Cardiac septum (tissue), 1 donor: Measurements from ENCODE around the gene TTI1. TPM values are rescaled to one million over a fixed set of nuclear protein-coding genes. Genes with fewer than 3 reads are reported as not detected.
A peak's percentile ranks its signal among the peaks of the same experiment; 100 is the strongest.

Source experiments
- DNase-seq: peaks from one replicate; pipeline ENCODE4 v3.0.0-alpha.2; 2020; ENCODE audit warnings: low spot score
- intact Hi-C: fragments of 100-400 bp; cut with DNase I; formaldehyde crosslinking; loops from one replicate; pipeline ENCODE4 v1.14.0; 2022
- total RNA-seq: library from RNA; stranded (reverse); fragmentation: NEBNext Ultra II Directional; extraction: Animal tissue kit (Norgen Biotek cat#: 25700); gene quantifications from one replicate; pipeline ENCODE4 v1.2.1, GENCODE V29; 2021
- donor health status: DM: no; HTN: no; CAD: no.

TTI1 gene
- total RNA-seq, 1 donor from 2014 or later, result 11.4 TPM

- peak; percentile 90 for DNase-seq
- intact Hi-C loops, result loop anchor here (1.0 to 5.0 kb wide), 2 partner anchors 165 to 265 kb away; no protein-coding TSS in a partner anchor
Measured at GRCh38 chr20:38057351-38057972, 24.2 kb upstream of the TTI1 start.

DNA sequence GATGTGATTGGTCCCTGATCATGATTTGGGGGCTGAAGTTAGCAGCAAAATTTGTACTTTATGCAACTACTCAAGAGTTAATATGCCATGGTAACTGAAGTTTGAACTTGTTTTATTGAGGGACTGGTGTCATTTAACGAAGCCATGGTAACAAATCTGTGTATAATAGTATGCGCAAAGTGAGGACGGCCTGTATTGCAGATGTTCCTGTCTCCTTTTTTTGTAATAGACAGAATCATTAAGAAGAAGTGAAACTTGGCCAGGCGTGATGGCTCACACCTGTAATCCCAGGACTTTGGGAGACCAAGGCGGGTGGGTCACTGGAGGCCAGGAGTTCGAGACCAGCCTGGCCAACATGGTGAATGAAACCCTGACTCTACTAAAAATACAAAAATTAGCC, 22.6 kb upstream of the TTI1 start:
- DNase-seq, result no peak
- intact Hi-C loops, result loop anchor here (5.0 kb wide), 1 partner anchor 266 kb away; no protein-coding TSS in a partner anchor

GRCh38 chr20:38055294-38055693, 22.0 kb upstream of the TTI1 start:
- intact Hi-C loops, result loop anchor here (5.0 kb wide), 1 partner anchor 267 kb away; no protein-coding TSS in a partner anchor
- DNase-seq, result no peak

- intact Hi-C loops, result loop anchor here (5.0 kb wide), 1 partner anchor 268 kb away; no protein-coding TSS in a partner anchor
Measured at GRCh38 chr20:38054647-38055046, 21.4 kb upstream of the TTI1 start.

GRCh38 chr20:38052870-38053269, 19.6 kb upstream of the TTI1 start:
- DNase-seq, result no peak
- intact Hi-C loops, result no loop called here

More at GRCh38 chr20:38054647-38055046, 21.4 kb upstream of the TTI1 start:
- no peak for DNase-seq

- DNase-seq, result no peak
- intact Hi-C loops, result no loop called here
Measured at GRCh38 chr20:38050686-38051085, 17.4 kb upstream of the TTI1 start.

GRCh38 chr20:38049800-38050199, 16.5 kb upstream of the TTI1 start:
- DNase-seq, result no peak
- intact Hi-C loops, result no loop called here

DNA sequence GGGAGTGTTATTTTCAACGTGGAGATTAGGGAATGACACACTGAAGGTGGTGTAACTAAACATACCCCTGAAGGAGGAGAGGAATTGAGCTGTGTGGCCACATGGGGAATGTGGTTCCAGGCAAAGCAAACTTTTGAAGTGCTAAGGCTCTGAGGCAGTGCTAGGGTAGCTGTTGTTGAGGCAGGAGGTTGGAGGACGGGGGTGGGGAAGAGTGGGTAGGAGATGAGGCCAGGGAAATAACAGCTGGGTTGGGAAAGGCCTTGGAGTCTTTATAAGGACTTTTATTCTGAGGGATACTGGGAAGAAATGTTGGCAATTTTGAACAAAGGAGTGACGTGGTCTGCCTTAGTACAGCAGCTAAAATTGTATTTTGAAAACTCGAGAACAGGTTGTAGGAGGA, 13.3 kb upstream of the TTI1 start:
- intact Hi-C loops, result no loop called here
- DNase-seq, result no peak

DNA sequence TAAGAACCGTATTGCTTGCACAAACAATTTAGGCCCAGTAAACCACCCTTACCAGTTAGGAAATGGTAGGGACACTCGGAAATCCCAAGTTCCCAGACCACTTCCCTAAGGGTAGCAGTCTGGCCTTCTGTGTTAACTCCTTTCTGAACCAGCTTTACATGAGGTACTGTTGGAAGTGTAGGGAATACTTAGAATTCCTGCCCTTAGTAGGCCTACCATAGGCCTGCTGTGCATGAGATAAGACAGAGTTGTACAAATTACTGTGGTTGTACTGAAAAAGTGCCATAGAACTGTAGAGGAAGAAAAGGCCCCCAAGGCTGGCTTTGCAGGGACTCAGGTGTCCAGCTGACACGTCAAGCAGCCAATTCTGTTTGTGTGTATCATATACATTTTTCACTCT, 11.4 kb upstream of the TTI1 start:
- intact Hi-C loops, result no loop called here
- no peak for DNase-seq

DNA sequence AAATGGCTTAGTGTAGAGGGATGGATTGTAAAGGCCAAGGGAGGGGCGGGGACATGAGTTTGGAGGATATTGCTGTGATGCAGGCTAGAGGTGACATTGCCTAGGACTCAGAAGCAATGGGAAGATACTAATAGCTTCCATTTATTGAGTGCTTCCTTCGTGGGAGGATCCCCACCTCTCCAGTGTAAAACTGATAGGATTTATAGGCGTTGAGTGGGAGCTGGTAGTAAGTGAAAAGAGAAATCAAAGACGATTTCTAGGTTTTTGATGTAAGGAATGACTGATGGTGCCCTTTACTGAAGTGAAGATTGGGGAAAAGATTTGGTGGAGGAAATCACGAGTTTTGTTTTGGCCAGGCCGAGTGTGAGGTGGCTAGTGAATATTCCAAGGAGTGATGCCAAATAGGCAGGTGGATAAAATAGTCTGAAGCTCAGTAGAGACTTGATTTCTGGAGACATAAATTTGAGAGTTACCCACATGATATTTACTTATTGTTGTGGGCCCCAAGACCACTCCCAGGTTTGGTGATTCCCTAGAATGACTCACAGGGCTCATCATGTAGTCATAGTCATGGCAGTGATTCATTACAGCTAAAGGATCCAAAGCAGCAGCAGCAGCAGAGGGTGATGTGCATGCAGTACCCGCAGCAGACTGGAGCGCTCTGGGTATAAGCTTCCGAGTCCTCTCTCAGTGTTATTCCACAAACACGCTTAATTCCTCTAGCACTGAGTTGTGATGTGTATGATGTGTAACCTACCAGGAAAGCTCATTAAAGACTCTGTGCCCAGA, 10.4 kb upstream of the TTI1 start:
- intact Hi-C loops, result no loop called here
- DNase-seq, result no peak

GRCh38 chr20:38040276-38040675, 7.0 kb upstream of the TTI1 start:
- DNase-seq, result no peak
- intact Hi-C loops, result no loop called here

GRCh38 chr20:38036366-38036765, 3.1 kb upstream of the TTI1 start:
- intact Hi-C loops, result no loop called here
- no peak for DNase-seq

GRCh38 chr20:38034961-38035360, 1.7 kb upstream of the TTI1 start:
- no peak for DNase-seq
- intact Hi-C loops, result no loop called here

GRCh38 chr20:38034108-38034649, 923 bp upstream of the TTI1 start:
- DNase-seq, result no peak
- intact Hi-C loops, result no loop called here

DNA sequence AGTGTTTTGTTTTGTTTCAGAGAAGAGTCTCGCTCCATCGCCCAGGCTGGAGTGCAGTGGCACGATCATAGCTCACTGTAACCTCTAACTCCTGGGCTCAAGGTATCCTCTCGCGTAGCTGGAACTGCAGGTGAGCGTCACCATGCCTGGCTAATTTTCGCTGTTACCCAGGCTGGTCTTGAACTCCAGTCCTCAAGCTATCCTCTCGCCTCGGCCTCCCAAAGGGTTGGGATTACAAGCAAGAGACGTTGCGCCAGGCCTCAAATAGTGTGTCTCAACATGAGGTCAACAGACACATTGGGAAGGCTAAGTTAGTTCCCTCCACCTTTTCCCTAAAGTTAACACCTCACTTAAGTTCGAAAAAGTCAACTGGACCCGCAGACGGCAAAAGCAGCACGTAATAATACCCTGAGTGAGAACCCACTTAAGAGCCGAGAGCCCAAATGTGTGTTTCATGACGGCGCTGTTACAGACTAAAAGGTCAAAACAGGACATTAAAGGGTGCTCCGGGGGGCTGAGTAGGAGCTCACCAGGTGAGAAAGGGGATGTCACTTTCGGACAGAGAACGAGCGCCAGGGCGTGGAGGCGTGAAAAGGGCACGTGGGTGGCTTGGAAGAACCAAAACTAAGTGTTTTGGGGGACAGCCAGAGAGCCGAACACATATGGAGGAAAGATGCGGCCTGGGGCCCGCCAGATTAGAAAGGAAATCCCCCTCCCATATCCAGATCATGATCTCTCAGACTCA, 499 bp downstream of the TTI1 start:
- intact Hi-C loops, result no loop called here
- DNase-seq, result no peak

DNA sequence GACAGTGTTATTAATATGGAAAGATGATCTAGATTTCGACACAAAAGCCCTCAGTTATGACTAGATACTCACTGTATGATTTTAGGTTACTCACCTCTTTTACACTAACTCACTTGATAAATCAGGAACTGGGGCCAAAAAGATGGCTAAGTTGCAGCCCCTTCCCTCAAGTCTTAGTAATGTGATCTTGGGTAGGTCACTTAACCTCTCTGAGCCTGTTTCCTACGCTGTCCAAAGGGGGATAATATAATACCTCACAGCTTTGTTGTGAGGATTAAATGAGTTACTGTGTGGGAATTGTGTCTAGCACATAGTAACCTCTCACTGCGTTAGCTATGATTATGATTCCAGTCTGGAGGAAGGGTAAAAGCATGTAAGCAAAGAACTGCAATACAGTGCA, 1.3 kb downstream of the TTI1 start:
- no peak for DNase-seq
- intact Hi-C loops, result no loop called here

DNA sequence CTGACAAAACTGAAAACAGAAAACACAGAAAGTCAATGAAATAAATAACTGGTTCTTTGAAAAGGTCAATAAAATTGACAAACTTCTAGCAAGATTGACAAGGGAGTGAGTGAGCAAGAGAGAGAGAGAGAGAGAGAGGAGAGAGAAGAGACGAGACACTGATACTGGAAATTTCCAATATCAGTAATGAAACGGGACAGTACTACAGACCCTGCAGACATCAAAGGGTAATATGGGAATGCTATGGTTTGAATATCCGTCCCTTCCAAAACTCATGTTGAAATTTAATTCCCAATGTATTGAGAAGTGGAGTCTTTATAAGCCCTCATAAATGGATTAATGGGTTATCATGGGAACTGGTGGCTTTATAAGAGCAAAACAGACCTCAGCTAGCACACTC, 3.8 kb downstream of the TTI1 start:
- no peak for DNase-seq
- intact Hi-C loops, result no loop called here

GRCh38 chr20:38024496-38024895, 8.8 kb downstream of the TTI1 start:
- no peak for DNase-seq
- intact Hi-C loops, result no loop called here

DNA sequence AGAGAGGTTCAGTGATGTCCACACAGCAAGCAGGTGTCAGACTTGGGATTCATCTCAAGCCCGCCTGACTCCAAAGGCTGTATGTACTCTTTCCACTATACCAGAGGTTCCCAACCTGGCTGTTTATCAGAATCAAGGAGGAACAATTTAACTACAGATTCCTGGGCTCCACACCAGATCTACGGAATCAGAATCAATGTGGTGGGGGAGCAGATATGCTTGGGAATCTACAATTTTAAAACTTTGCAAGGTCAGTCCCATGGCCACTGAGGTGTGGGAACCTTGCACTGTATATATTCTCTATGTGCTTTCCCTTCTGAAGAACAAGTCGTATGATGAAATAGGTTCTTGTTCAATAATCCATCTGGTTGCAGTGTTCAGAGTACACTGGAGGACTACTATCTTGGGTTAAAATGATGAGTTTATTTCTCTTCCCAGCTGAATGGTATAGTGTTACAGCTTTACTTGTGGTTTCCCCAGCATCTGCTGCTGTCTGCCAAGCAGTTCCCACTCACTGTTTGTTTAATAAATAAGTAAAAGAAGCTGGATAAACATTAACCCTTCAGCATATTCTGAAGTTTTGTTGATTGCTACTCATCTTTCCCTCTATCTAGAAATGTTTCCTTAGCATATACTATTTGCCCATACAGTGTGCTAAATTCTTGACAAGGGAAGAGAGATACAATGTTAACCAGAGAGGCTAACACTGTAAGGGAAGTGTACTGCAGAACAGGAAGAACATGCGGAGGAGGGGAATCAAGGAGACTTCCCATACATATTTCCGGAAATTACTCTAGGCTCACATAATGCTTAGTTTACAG, 9.9 kb downstream of the TTI1 start:
- DNase-seq, result no peak
- intact Hi-C loops, result no loop called here
